Activated CD4-positive, alpha-beta T cell treated with anti-CD3 and anti-CD28 coated beads, Interleukin-2, amount 10 ng/mL, durations not matched to agents 7 days and 5 days (primary cell): ENCODE measurements around the gene TRPC5OS. TPM values are rescaled to one million over a fixed set of nuclear protein-coding genes. Genes with fewer than 3 reads are reported as not detected.

Experiments
- CTCF ChIA-PET: fragments of 350-600 bp; sonication (Branson Sonifier 250); formaldehyde crosslinking; loops from one replicate; lab custom pipeline; 2021; ENCODE audit warnings: antibody characterized with exemption; lab: Charles Lee
- POLR2A ChIA-PET: fragments of 350-600 bp; sonication (Branson Sonifier 250); formaldehyde crosslinking; loops from one replicate; lab custom pipeline; 2021; ENCODE audit warnings: antibody characterized with exemption; lab: Charles Lee
- DNase-seq: peaks from one replicate; pipeline ENCODE4 v3.0.0-alpha.2; 2020
- H3K27ac Mint-ChIP-seq: one replicate; pipeline ENCODE4 v1.8.0; 2021; ENCODE audit warnings: mild to moderate bottlenecking, moderate library complexity, mixed read lengths
- H3K27me3 Mint-ChIP-seq: one replicate; pipeline ENCODE4 v1.8.0; 2021; ENCODE audit warnings: mixed read lengths
- H3K36me3 Mint-ChIP-seq: one replicate; pipeline ENCODE4 v1.8.0; 2021; ENCODE audit warnings: low read depth, mixed read lengths
- H3K4me1 Mint-ChIP-seq: one replicate; pipeline ENCODE4 v1.8.0; 2021; ENCODE audit warnings: mixed read lengths
- H3K4me3 Mint-ChIP-seq: one replicate; pipeline ENCODE4 v1.8.0; 2021; ENCODE audit warnings: mild to moderate bottlenecking, moderate library complexity, mixed read lengths
- H3K9me3 Mint-ChIP-seq: one replicate; pipeline ENCODE4 v1.8.0; 2021; ENCODE audit warnings: mixed read lengths
- total RNA-seq, 2 experiments: library from RNA; stranded (reverse); gene quantifications; one replicate each; pipeline ENCODE4 v1.2.3, GENCODE V29; 2021

Gene TRPC5OS
- total RNA-seq, 2 experiments from 2014 or later, result not detected

DNA sequence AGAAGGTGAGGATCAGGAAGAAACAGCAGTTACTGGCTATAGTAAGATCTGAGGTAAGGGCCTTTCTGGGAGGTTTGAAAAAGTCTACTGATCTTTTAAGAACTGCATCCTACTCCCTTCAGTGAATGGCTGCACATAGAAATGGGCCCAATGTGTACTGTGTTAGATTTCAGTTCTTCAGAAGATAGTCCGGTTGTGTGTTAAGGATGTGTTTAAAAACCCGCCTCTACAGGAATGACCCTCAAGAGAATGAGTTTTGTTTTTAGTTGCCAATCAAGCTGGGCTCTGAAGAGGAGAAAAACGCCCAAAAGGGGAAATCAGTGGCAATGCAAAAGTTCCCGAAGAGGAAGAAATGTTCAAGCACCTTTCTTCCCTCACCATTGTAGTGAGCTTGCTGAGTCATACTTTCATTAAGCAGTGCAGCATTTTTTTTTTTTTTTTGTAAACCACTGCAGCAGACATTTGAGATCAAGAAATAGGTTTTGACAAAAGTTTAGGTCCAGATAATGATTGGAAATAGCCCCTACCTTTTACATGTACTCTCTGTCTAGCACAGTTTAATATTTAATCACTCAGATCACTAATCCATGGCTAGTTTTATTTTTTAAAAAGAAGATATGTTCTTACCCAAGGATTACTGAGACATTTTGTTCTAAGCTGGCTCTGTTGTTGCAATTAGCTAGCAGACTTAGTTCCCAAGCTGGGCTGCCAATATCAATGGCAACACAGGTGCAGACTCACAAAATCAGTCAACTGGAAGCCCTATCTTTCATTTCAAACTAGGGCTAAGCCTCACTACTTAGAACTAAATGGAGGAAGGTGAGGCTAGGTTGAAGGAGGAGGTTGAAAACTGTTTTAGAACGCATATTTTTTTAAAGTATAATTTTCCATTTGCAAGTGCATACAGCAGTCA is 7.0 kb upstream of the TRPC5OS start:
- ChIA-PET CTCF (interaction anchor here (1.0 kb wide), 1 partner anchor 20 kb away, joined by 3 read pairs; no protein-coding TSS in a partner anchor), POLR2A (no interaction called here)

DNA sequence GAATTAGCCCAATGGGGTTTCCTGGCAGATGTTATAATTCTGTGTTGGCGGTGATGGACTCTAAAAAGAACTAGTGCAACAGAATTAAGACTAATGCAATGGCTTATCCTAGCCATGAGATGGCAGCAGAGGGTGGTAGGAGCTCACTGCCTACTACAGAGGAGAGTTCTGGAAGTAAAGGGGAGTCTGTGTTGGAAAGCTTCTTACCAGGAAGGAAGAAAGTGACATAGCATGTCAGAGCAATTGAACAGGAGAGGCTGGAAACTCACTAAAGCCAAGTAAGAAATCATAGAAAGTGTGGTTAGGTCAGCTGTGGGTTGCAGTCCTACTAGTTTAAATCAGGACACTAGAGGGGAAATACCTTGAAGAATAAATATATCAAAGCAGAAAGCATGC is 6.3 kb upstream of the TRPC5OS start:
- DNase-seq, result peak; percentile 18
- POLR2A ChIA-PET, result no interaction called here
- CTCF ChIA-PET, result interaction anchor here (1.0 kb wide), 1 partner anchor 20 kb away, joined by 3 read pairs; no protein-coding TSS in a partner anchor
- no peak overlapping the region for H3K4me3 Mint-ChIP-seq
- no peaks in the 10 kb centered on the region for H3K9me3 Mint-ChIP-seq
- H3K4me1 Mint-ChIP-seq, result peaks cover 7% of the 10 kb centered on the region
- H3K27me3 Mint-ChIP-seq, result peaks cover 4% of the 10 kb centered on the region
- H3K27ac Mint-ChIP-seq, result no peak overlapping the region
- H3K36me3 Mint-ChIP-seq, result no peaks in the 10 kb centered on the region

More for the DNA sequence above, 7.0 kb upstream of the TRPC5OS start:
- Mint-ChIP-seq H3K4me3 (no peak overlapping the region), H3K27ac (no peak overlapping the region), H3K9me3 (no peaks in the 10 kb centered on the region), H3K36me3 (no peaks in the 10 kb centered on the region), H3K4me1 (peaks cover 7% of the 10 kb centered on the region), H3K27me3 (peaks cover 4% of the 10 kb centered on the region)
- no peak for DNase-seq

DNA sequence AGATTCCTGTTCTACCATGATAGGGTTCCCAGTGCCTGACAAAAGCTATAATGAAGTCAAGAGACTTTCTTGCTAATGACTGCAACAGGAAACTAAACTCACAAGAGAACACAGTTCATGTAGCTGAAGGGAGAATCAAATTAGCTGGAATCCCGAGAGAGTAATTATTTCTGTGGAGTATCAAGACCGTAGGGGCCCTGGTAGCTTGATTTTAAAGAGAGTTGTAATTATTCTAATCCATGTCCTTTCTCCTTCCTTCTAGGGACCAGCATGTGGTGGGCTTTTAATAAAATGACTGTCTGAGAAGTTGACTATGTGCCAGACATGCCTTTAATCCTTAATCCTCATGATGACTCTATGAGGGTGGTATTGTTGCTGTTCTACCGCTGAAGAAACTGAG is 1.7 kb upstream of the TRPC5OS start:
- Mint-ChIP-seq H3K27ac (no peak overlapping the region), H3K9me3 (no peaks in the 10 kb centered on the region), H3K36me3 (no peaks in the 10 kb centered on the region), H3K27me3 (peaks cover 6% of the 10 kb centered on the region), H3K4me3 (no peak overlapping the region), H3K4me1 (no peaks in the 10 kb centered on the region)
- CTCF ChIA-PET, result no interaction called here
- POLR2A ChIA-PET, result no interaction called here
- DNase-seq, result no peak

DNA sequence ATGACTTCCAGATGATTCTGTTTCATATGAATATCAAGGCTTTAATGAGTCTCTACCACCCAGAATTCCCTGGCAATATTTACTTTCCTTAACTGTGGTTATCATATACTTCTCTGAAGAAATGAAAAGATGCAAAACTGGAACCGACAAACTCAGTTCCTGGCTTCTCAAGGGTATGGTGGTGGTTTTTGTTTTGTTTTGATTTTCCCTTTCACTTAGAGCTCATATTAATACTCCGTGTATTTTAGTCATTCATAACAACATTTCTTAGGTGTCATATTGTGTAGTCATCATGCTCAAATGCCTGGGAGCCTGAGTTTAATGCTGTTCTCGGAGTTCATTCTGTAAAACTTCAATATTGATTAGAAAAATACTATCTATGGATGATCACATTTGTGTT is 665 bp downstream of the TRPC5OS start:
- H3K9me3 Mint-ChIP-seq, result no peaks in the 10 kb centered on the region
- H3K36me3 Mint-ChIP-seq, result no peaks in the 10 kb centered on the region
- no peak overlapping the region for H3K27ac Mint-ChIP-seq
- ChIA-PET POLR2A (no interaction called here), CTCF (no interaction called here)
- H3K27me3 Mint-ChIP-seq, result peaks cover 2% of the 10 kb centered on the region
- H3K4me1 Mint-ChIP-seq, result no peaks in the 10 kb centered on the region
- DNase-seq, result no peak
- H3K4me3 Mint-ChIP-seq, result no peak overlapping the region

DNA sequence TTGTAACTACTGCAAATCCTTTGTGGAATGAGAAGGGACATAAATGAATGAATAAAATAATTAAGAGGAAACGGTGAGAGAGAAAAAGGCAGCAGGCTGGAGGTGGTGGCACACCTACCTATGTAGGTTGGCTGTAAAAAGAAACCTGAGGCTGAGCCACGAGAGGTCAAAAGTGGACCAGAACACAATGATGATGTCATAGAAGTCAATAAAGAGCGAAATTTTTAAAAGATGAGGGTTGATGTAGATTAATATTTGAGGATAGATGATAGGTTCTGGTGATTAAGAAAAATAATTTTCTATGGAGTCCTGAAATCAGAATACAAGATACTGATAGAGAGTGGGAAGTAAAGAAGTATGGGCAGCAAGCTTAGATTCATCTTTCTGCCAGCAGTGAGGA is 1.7 kb downstream of the TRPC5OS start:
- H3K27ac Mint-ChIP-seq, result no peak overlapping the region
- DNase-seq, result no peak
- ChIA-PET CTCF (no interaction called here), POLR2A (no interaction called here)
- no peaks in the 10 kb centered on the region for H3K4me1 Mint-ChIP-seq
- no peaks in the 10 kb centered on the region for H3K36me3 Mint-ChIP-seq
- no peak overlapping the region for H3K4me3 Mint-ChIP-seq
- H3K27me3 Mint-ChIP-seq, result peaks cover 2% of the 10 kb centered on the region
- no peaks in the 10 kb centered on the region for H3K9me3 Mint-ChIP-seq

DNA sequence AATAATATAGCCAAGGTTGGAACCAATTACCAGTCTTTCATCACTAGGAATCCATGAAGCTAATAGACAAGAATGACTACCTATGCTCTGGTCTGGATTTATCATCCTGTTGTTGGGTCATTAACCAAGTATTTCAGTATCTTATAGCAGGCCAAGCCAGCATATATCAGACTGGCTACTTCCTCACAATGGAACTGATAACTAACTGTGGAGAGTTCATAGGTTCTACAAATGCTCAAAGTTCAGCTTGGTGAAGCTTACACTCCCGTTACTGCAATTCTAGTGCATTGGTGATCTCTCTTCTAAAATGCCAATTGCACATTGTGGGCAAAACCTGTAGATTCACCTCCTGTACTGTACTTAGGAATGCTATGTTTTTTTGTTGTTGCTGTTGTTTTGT is 4.8 kb downstream of the TRPC5OS start:
- ChIA-PET CTCF (no interaction called here), POLR2A (no interaction called here)
- Mint-ChIP-seq H3K36me3 (no peaks in the 10 kb centered on the region), H3K4me3 (no peak overlapping the region), H3K4me1 (no peaks in the 10 kb centered on the region), H3K27me3 (peaks cover 2% of the 10 kb centered on the region), H3K9me3 (no peaks in the 10 kb centered on the region), H3K27ac (no peak overlapping the region)
- DNase-seq, result no peak

DNA sequence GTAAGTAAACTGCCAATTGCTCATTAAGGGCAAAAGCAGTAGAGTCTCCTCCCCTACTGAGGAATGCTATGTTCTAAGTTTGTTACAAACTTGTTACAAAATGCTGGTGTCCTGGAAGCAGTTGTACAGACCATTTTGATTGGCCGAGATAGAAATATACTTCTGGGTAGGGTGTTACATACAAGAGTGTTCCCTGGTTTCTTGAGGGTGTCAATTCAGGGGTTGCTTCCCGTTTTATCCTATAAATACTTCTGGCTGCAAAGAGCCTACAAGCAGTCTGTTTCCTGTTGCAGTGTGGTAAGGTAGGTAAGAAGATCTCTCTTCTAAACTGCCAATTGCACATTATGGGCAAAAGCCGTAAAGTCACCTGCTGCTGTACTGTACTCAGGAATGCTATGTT is 5.7 kb downstream of the TRPC5OS start:
- Mint-ChIP-seq H3K9me3 (no peaks in the 10 kb centered on the region), H3K4me3 (no peak overlapping the region), H3K27ac (no peak overlapping the region), H3K27me3 (peaks cover 2% of the 10 kb centered on the region), H3K4me1 (no peaks in the 10 kb centered on the region), H3K36me3 (no peaks in the 10 kb centered on the region)
- ChIA-PET POLR2A (no interaction called here), CTCF (interaction anchor here (0.6 kb wide), 1 partner anchor 143 kb away, joined by 3 read pairs; no protein-coding TSS in a partner anchor)
- DNase-seq, result no peak

DNA sequence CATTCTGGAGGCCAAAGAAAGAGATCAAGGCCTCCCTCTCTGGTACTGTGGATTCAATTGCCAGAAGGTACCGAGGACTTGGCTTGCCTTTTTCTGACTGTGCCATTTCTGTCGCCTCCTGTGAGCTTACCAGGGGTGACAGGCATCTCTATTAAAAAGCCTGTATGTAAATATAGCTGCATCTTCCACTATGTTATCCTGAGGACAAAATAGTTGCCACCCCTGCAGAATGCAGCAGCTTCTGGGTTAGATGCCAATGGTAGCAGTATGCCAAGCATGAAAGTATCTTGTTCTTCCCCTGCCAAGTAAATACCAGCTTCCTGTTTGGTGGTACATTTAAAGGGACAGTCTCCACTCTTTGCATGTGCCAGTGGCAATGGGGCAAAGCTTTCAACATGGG is 10.7 kb downstream of the TRPC5OS start:
- Mint-ChIP-seq H3K9me3 (no peaks in the 10 kb centered on the region), H3K4me3 (no peak overlapping the region), H3K27me3 (no peaks in the 10 kb centered on the region), H3K4me1 (no peaks in the 10 kb centered on the region), H3K27ac (no peak overlapping the region), H3K36me3 (no peaks in the 10 kb centered on the region)
- CTCF ChIA-PET, result interaction anchor here (2.2 kb wide), 1 partner anchor 12 kb away, joined by 5 read pairs; no protein-coding TSS in a partner anchor
- DNase-seq, result no peak
- POLR2A ChIA-PET, result no interaction called here

DNA sequence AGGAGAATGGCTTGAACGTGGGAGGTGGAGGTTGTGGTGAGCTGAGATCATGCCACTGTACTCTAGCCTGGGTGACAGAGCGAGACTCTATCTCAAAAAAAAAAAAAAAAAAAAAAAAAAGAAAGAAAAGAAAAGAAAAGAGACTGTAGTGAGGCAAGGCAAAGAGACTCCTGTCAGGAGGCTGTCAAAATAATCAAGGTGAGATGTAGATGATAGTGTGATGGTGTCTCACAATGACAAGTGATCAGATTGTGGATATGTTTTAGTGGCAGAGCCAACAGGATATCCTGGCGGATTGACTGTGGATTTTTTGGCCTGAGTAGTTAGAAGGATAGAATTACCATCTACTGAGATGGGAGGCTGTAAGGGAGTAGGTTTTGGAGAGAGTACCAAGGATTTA is 12.6 kb downstream of the TRPC5OS start:
- DNase-seq, result no peak
- Mint-ChIP-seq H3K4me3 (no peak overlapping the region), H3K4me1 (no peaks in the 10 kb centered on the region), H3K27ac (no peak overlapping the region), H3K9me3 (no peaks in the 10 kb centered on the region), H3K27me3 (no peaks in the 10 kb centered on the region), H3K36me3 (no peaks in the 10 kb centered on the region)
- ChIA-PET POLR2A (no interaction called here), CTCF (no interaction called here)

DNA sequence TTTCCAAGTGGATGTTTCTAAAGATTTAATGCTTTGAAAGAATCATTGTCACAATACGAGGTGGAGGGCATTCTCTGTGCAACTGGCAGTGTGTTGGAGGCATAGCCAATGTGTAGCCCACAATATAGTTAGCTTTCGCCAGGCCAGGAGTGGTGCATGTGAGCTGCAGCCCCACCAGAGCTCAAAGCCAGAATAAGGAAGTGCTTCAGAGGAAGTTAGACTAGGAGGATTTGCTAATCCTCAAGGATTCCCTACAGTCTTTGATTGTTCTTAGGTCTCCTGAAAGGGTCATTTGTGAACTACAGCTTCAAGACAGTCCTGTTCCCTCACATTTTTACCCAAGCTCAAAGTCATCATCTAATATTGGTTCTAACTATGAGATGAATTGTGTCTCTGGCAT is 16.4 kb downstream of the TRPC5OS start:
- ChIA-PET CTCF (interaction anchor here (0.6 kb wide), 1 partner anchor 16 kb away, joined by 6 read pairs; no protein-coding TSS in a partner anchor), POLR2A (no interaction called here)
- no peak for DNase-seq

DNA sequence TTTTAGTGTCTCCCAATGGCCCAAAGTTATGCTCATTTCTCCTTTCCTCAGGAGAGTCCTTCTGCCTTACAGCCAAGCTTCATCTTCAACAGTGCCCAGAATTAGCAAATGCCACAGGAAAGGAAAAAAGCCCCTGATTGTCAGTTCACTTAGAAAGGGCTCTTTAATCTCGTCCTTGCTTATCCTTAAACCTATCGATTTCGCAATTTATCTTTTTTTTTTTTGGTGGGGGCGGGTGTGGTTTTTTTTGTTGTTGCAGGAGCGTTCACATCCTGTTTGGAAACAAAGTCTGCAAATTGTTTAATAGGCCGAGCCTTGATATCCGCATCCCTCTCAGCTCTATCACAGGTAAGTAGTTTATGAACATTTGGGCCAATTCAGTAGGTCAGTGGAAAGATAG is 20.2 kb downstream of the TRPC5OS start:
- Mint-ChIP-seq H3K9me3 (no peaks in the 10 kb centered on the region), H3K36me3 (no peaks in the 10 kb centered on the region), H3K27me3 (peaks cover 2% of the 10 kb centered on the region), H3K4me3 (no peak overlapping the region), H3K27ac (no peak overlapping the region), H3K4me1 (no peaks in the 10 kb centered on the region)
- DNase-seq, result no peak
- ChIA-PET POLR2A (no interaction called here), CTCF (no interaction called here)

More for the DNA sequence above, 16.4 kb downstream of the TRPC5OS start:
- H3K4me3 Mint-ChIP-seq, result no peak overlapping the region
- H3K27ac Mint-ChIP-seq, result no peak overlapping the region
- H3K9me3 Mint-ChIP-seq, result no peaks in the 10 kb centered on the region
- H3K27me3 Mint-ChIP-seq, result no peaks in the 10 kb centered on the region
- no peaks in the 10 kb centered on the region for H3K4me1 Mint-ChIP-seq
- no peaks in the 10 kb centered on the region for H3K36me3 Mint-ChIP-seq

DNA sequence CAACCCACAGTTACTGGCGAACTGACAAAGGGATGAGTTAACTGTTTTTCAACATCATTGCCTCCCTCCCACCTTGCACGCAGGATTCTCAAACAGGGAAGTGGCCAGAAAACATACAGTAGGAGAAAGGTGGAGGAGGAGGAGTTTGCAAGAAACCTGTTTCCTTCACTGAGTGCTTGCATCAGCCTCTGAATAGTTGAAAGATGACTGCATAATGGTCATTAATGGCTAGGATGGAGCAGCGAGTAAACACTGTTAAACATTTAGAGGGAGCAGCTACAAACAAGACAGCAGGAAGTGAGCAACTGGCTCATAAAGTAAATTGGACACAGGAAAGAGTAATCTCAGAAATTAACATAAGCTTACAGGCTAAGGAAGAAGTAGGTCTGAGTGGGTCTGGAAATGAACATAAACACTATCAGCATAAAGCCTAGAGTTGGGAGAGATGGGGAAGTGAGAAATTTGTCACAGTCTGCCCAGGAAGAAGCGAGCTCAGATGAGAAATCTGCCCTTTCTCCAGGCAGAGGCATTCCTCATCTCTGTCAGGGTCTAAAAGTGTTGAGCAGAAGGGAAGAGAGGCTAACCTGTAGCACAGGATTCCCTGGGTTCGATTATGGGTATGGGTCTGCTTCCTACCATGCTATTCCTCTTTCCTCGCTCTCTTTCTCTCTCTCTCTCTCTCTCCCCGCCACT is 38.6 kb downstream of the TRPC5OS start:
- Mint-ChIP-seq H3K9me3 (peaks cover 3% of the 10 kb centered on the region), H3K4me1 (no peaks in the 10 kb centered on the region), H3K27me3 (no peaks in the 10 kb centered on the region), H3K27ac (no peak overlapping the region), H3K4me3 (no peak overlapping the region), H3K36me3 (no peaks in the 10 kb centered on the region)
- POLR2A ChIA-PET, result no interaction called here
- no peak for DNase-seq
- CTCF ChIA-PET, result no interaction called here

DNA sequence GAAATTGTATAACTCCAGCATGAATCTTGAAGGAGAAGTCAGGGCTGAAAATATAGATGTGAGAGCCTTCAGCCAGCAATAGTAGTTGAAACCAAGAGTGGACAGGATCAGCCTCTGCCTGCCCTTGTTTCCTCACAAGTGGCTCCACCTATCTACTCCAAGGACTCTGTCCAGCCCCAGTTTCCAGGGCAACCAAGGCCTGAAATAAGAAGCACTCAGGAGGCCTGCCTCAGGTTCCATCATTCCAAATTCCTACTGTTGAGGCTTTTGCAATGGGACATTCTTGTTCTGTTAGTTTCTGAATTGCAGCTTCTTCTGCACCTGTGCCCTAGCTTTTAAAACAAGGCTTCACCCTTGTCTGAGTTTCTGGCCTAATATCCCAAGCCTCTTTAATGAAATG is 41.6 kb downstream of the TRPC5OS start:
- H3K4me3 Mint-ChIP-seq, result no peak overlapping the region
- no peaks in the 10 kb centered on the region for H3K27me3 Mint-ChIP-seq
- no peak overlapping the region for H3K27ac Mint-ChIP-seq
- ChIA-PET POLR2A (no interaction called here), CTCF (no interaction called here)
- peaks cover 3% of the 10 kb centered on the region for H3K9me3 Mint-ChIP-seq
- no peaks in the 10 kb centered on the region for H3K4me1 Mint-ChIP-seq
- no peaks in the 10 kb centered on the region for H3K36me3 Mint-ChIP-seq
- no peak for DNase-seq
